ENCODE measurements around the gene ZNF555.

ZNF555 gene

GRCh38 chr19:2827022-2827421 lies 14.3 kb upstream of the ZNF555 start:
- no peak for DNase-seq

GRCh38 chr19:2827840-2828489 lies 13.3 kb upstream of the ZNF555 start:
- no peak for DNase-seq

DNA sequence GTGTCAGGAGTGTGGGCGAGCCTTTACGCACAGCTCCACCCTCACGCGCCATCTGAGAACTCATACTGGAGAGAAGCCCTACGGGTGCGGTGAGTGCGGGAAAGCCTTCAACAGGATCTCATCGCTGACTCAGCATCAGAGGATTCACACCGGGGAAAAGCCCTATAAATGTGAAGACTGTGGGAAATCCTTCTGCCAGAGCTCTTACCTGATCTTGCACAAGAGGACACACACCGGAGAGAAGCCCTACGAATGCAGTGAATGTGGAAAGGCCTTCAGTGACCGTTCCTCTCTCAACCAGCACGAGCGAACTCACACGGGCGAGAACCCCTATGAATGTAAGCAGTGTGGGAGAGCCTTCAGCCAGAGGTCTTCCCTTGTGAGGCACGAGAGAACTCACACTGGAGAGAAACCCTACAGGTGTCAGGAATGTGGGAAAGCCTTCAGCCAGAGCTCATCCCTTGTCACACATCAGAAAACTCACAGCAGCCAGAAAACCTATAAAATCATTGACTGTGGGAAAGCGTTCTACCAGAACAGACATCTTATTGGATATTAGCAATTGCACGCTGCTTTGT lies 6.9 kb upstream of the ZNF555 start:
- DNase-seq: no peak

DNA sequence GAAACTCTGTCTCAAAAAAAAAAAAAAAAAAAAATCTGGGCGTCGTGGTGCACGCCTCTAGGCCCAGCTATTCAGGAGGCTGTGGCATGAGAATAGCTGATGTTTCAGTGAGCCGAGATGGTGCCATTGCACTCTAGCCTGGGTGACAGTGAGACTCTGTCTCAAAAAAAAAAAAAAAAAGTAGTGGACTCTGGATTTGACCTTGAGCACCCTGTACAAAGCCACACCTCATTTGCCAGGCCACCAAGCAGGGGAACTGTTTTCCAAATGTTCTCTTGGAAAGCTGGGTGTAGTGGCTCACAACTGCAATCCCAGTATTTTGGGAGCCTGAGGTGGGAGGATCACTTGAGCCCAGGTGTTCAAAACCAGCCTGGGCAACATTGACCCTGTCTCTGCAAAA lies 3.8 kb upstream of the ZNF555 start:
- no peak for DNase-seq

GRCh38 chr19:2841855-2842574 lies 740 bp downstream of the ZNF555 start:
- no peak for DNase-seq

DNA sequence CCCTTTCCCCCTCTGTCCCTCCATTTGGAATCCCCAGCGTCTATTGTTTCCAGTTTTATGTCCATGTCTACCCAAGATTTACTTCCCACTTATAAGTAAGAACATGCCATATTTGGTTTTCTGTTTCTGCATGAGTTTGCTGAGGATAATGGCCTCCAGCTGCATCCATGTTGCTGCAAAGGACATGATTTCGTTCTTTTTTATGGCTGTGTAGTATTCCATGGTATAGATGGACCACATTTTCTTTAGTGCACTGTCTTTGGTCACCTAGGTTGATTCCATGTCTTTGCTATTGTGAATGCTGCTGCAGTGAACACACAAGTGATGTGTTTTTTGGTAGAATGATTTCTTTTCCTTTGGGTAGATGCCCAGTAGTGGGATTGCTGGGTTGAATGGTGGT lies 3.8 kb downstream of the ZNF555 start:
- no peak for DNase-seq

DNA sequence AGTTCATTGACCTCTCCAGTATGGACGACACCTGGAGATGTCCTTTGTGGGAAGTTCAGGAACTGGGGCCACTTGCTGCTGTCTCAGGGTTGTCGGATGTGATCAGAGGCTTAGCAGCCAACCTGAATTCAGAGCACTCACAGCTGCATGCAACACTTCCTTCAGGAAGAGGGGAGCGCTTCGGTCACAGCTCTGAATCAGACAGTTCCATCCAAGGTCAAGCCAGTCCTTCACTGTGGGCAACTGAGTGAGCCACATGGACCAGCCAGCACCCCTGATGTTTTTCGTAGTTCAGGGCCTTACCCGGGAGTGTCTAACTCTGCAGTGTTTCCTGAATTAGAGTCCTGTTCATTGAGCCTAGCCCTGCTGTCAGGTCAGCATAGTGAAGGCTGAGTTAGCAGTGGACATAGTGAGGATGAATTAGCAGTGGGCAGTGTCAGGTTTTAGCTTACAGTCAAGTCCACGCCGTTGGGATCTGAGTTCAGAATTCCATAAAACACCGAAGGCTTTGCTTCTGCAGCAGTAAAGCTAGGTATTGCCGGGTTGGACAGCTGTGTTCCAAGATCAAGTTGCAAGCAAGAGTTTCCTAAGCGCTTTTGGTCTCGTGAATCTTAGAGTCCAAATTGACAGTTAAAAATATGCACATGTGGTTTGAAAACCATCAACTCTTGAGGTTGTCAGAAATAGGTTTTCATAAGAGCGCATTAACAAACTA lies 5.1 kb downstream of the ZNF555 start:
- DNase-seq: no peak

DNA sequence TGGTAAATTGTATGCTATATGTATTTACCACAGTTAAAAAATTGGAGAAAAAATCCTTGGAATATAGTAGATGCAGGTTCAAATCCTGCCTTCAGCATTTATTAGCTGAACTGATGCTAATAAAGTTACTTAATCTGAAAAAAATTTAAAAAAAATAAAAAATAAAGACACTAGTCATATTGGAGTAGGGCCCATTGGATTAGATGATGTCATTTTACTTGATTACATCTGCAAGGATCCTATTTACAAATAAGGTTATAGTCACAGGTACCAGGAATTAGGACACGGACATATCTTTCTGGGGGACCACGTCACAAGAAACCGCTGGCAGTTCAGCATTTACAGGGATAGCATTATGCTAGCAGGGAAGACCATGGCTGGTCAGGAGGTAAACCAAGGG lies 6.2 kb downstream of the ZNF555 start:
- DNase-seq: no peak

- DNase-seq: no peak
Observed at GRCh38 chr19:2848616-2849015, 7.3 kb downstream of the ZNF555 start.

GRCh38 chr19:2850256-2850925 lies 9.1 kb downstream of the ZNF555 start:
- no peak for DNase-seq

DNA sequence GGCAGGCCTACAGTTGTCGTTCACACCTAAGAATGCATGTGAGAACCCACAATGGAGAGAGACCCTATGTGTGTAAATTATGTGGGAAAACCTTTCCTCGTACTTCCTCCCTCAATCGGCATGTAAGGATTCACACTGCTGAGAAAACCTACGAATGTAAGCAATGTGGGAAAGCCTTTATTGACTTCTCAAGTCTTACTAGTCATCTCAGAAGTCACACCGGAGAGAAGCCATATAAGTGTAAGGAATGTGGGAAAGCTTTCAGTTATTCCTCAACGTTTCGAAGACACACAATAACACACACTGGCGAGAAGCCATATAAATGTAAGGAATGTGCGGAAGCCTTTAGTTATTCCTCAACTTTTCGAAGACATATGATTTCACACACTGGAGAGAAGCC lies 11.3 kb downstream of the ZNF555 start:
- no peak for DNase-seq

DNA sequence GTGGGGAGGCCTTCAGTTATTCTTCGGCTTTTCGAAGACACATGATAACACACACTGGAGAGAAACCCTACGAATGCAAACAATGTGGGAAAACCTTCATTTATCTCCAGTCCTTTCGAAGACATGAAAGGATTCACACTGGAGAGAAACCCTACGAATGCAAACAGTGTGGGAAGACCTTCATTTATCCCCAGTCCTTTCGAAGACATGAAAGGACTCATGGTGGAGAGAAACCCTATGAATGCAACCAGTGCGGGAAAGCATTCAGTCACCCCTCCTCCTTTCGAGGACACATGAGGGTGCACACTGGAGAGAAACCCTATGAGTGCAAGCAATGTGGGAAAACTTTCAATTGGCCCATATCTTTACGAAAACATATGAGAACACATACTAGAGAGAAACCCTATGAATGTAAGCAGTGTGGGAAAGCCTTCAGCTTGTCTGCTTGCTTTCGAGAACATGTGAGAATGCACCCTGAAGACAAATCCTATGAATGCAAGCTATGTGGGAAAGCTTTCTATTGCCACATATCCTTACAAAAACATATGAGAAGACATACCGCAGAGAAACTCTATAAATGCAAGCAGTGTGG lies 11.8 kb downstream of the ZNF555 start:
- DNase-seq: no peak

DNA sequence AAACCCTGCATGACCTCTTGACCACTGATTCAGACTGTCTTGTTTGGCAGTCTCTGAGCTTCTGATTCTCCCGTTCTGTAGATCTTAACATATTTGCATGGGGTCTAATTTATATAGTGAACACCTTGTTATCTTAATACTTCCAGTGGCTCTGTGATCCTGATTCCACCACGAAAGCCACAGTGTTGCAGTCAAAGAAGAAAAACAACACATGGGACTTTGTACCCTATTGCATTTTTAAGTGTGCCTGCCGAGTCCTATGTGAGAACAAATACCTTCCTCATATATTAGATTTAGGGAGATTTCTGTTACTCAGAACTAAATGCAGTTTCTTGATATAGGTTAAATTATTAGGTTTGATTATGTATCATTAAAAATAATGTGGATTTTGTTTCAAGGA lies 13.6 kb downstream of the ZNF555 start:
- no peak for DNase-seq

DNA sequence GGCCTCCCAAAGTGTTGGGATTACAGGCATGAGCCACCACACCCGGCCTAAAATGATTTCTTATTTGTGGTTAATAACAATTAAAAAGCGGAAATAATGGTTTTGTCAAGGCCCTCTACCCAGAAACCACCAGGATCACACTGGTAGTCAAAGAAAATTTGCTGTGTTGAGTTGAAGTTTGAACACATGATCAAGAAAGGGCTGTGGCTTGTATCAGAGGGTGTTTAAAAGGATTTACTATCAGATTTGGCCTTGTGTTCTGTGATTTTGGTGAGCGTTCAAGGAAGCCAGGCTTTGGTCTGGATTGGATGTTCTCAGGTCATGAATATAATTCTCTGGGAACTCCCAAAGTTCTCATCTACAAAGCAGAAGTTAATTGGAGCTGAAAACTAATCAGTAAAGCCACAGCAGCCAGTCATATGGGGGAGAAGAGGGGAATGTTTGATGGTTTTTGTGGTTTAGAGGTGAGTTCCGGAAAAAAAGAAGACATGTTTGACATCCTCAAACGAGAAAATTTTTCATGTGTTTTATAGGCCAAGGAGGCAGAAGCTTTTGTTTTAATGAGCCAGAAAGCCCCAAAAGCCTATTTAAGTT lies 15.3 kb downstream of the ZNF555 start:
- no peak for DNase-seq

- DNase-seq: no peak
Observed at GRCh38 chr19:2858864-2859263, 17.6 kb downstream of the ZNF555 start.

- DNase-seq: no peak
Observed at GRCh38 chr19:2863816-2864215, 22.5 kb downstream of the ZNF555 start.

DNA sequence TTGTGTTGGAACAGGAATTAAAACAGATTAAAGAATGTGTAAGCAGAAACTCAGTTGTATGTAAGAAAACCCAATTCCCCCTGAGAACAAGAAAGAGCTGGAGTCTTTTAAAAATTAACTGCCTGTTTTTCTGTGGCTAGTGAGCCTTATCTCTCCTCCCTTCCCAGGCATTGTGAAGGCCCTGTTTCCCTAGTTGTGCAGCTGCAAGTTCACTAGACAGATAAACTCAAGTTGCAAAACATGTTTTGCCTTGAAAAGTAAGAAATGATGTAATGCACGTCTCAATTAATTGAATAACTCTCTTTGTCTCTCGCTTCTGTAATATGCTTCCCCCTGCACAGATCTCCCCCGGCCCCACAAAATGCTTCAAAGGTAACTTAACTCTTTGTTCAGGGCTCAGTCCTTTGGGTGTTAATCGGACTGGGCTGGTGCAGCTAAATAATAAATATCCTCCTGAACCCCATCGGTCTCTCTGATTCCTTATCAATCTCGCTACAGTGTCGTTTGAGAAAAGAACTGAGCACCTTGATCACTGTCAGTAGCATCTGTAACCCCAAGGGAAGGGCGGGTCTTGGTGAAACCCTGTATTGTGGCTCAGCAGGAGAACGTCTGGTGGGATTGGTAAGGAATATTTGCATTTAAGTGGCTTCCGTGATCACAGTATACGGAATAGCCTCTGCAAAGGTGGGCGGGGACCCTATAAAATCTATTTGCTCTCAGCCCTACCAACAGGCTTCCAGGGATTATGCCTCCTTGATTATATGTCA lies 24.2 kb downstream of the ZNF555 start:
- no peak for DNase-seq

DNA sequence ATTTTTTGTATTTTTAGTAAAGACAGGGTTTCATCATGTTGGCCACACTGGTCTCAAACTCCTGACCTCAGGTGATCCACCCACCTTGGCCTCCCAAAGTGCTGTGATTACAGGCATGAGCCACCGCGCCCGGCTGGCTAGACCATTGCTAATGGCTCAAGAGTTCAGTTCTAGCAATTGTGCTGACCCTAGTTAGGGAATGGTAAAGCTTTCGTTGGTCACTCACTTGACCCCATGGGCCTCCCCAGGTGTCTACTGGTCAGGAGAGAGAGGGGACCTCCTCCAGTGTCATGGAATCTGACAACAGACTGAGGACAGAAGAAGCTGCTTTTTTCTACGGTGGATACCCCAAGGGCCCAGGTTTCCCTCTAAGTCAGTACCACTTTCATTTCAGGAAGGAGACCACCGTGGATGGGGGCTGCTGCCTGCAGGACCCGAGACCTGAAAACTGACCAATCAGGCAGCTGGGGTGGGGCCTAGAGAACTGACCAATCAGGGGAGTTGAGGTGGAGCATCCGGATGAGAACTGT lies 25.3 kb downstream of the ZNF555 start:
- DNase-seq: no peak

DNA sequence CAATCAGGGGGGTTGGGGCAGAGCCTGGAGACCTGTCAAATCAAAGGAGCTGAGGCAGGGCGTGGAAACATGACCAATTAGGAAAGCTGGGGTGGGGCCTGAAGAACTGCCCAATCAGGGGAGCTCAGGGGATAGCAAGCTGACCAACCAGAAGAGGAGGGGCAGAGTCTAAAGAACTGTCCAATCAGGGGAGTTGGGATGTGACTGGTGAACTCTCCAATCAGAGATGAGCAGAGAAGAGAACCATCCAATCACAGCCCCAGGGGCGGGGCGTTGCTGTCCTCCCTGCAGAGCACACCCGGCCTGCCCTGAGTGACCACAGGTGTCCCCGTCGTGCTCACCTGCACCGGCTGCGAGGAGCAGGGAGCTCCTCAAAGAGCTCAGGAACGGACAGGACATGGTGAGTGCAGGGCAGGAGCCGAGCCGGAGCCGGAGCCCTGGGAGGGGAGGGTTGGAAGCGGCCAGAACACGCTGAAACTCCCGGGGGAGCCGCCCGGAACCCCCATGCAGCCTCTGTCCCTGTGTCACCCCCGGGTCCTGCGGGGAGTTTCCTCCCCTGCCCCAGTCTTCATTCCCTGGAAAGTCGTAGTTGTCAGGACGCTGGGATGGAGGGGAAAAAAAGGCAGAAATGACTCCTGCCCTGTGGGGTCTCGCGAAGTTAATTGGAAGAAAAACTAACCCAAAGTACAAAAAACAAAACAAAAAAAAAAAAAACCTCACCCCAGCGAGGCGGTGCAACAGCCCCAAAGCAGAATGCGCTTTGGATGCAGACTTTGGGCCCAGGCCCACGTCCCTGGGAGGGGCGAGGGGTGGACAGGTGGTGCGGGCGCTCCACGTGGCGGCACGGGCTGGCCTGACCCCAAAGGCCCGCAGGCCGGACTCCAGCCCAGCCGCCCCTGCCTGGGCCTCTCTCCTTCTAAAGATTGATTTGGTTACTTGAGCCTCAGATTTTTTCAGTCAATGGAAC lies 26.0 kb downstream of the ZNF555 start, which contains the start of gene ZNF556:
ZNF556 (plus strand) TSS at position 311 of the 967 bp plus-strand sequence; CDS start at position 398, 87 bp downstream.
- DNase-seq: no peak

DNA sequence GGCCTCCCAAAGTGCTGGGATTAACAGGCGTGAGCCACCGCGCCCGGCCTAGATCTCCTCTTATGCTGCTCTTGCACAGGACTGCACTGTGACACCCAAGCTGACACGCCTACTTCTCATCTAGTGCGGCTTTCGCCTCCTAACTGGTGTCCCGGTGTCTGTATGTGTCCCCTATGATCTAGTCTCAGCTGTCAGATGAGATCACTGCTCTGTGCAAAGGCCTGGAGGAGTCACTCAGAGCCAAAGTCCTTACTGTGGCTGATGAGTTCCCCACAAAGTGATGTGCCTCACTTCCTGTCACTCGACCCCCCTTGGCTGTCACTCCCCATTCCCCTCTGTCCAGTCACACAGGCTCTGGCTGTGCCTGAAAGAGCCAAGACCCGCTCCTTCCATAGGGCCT lies 28.3 kb downstream of the ZNF555 start:
- DNase-seq: no peak

Data from activated naive CD4-positive, alpha-beta T cell treated with Interleukin-2 at 50 U/mL for 16 hours (primary cell).